HL-60/S4 treated with phorbol 12-myristate 13-acetate at 8.2 ng/mL for 4 days and 3 days (cell line): ENCODE measurements around the gene MAP3K5.
"Not testable (repeated sequence)": the region's sequence is repeated elsewhere in the genome, so short reads cannot be mapped to it uniquely, and the experiment has no call there.

Source experiments
- in situ Hi-C: fragments of 300-500 bp; cut with MboI; formaldehyde crosslinking; loops from 2 replicates; pipeline ENCODE4 v1.15.0; 2022; ENCODE audit warnings: low sequenced_read_pairs

MAP3K5 gene

DNA sequence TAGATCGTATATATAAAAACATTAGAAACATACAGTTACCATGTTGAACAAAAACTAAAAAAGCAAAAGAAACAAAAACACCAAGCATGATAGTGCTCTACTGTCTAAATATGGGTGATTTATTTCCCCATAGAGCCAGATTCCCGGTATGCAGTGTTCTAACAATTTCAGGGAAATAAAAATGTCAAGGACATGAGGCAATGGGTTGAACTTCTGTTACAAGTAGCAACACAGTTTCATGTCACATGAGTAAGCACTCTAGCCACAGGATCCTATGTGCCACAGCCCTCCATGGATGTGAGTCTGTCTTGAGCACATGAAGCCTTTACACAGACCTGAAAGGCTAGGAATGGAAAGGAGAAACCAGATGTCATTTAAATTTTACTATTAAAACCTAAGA is 96.0 kb downstream of the MAP3K5 start:
- in situ Hi-C loops, result no loop called here

DNA sequence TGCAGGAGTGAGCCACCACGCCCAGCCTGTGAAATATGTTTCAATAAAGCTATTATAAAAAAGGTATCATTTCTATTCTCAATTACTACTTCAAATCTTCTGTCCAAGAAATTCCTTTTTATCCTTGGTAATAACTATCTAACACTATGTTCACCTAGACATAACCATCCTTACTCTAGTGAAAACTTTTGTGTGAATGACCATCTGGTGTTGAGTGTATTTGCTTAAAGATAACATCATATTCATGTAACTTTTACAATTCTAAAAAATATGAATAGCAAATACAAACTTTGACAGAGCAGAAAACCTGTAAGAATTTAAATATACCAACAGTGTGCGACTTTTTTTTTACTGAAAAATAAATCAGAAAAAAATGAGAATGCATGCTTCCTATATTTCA is 96.9 kb downstream of the MAP3K5 start:
- in situ Hi-C loops, result no loop called here

DNA sequence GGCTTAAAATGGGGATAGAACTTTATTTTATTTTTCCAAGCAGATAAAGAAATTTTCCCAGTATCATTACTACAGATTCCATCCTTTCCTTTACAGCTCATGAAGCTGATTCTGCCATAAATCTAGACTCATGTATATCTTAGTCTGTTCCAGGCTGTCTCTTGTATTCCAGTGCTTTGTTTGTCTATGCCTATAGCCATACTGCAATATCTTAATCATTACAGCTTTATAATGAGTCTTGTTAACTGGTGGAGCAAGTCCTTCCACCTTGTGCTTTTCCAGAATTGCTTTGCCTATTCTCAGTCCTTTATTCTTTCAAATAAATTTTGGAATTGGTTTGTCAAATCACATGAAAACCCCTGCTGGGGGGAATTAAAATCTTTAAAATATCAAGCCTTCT is 99.2 kb downstream of the MAP3K5 start:
- in situ Hi-C loops, result no loop called here

DNA sequence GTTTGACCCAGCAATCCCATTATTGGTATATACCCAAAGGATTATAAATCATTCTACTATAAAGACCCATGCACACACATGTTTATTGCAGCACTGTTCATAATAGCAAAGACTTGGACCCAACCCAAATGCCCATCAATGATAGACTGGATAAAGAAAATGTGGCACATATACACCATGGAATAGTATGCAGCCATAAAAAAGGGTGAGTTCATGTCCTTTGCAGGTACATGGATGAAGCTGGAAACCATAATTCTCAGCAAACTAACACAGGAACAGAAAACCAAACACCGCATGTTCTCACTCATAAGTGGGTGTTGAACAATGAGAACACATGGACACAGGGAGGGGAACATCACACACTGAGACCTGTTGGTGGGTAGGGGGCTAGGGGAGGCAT is 104.4 kb downstream of the MAP3K5 start:
- in situ Hi-C loops, result not testable (repeated sequence)

DNA sequence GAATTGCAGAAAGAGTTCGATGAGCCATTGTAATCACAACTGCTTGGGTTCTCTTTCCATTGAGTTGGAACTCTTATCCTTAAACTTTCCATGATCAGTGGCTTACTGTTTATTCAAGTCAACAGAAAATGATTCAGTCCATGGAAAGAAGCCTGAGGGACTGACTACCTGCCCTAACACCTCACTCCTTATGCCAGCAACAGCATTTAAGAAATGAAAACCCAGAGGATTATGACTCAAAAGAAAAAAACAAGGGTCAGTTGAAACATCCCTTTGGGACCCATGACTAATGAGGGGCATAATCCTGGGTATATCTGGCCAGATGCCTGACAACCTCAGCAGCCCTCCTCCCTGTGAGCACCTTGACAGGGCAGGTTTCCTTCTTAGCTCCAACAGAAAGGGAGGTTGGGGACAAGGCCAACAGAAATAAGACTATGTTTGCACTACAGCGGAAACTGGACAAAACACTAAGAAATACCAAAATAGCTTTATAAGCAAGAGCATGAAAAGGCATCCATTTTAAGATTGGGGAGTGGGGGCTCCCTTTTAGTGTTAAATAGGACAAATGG is 106.7 kb downstream of the MAP3K5 start:
- in situ Hi-C loops, result no loop called here

DNA sequence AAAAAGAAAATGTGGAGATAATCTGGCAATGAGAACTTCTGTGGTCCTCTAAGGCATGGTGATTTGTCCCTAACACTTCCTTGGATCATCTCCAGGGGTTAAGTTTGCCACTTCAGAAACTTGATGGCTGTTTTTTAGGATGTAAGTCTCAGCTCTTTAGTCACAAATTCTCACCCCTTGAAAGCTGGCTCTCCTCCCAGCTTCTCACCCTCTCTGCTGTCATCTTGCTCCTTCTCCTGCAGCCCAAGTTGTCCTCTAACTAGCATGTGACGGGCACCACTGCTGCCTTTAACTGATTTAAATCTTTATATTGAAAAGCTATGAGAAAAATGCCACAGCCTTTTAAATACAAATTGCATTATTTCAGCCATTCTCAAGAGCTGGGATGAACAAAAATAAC is 107.8 kb downstream of the MAP3K5 start:
- in situ Hi-C loops, result no loop called here

DNA sequence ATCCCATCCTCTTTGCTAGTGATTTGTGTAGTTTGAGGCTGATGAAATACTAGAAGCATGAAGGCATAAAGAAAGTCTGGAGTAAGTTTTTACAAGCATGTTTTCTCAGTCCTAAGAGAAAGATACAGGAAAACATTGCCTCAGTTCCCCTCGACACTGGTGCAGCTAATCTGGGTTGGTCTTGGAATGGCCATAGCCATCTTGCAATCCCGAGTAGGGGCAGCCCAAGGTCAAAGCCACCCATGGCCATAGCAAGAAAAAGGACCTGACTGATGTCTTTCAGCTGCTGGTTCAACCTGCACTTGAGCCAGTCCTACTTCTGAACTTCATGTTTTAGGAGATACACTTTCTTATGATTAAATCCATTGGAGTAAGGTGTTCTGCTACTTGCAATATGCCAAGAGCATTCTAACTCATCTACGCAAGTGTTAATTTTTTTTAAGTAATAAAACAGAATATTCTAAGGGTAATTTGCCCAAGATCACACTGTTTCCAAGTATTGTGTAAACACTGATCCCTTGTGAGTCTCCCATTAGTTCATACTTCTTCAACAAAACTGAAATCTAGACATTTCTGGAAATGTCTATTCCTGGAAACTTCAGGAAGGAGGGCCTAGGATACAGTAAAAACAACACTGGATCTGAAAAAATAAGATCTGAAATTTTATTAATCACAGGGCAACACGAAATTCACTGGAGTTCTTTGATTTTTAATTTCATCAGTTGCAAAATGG is 108.9 kb downstream of the MAP3K5 start:
- in situ Hi-C loops, result no loop called here

DNA sequence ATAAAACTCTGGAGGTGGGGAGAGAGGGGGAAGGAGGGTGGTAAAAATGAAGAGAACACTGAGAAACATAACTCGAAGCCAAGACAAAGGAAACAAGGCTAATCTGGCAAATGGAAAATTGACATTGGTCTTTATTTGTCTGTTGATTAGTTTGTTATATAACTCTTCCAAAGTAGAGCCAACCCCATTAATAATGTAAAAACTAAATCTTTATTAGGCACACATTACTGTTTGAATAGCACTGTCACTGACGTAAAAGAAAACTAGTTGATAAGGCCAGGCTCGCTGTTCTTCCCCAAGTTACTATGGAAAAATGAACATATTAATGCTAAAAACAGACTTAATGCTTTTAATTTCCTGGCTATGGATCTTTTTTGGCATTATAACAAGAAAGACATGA is 110.0 kb downstream of the MAP3K5 start:
- in situ Hi-C loops, result no loop called here

DNA sequence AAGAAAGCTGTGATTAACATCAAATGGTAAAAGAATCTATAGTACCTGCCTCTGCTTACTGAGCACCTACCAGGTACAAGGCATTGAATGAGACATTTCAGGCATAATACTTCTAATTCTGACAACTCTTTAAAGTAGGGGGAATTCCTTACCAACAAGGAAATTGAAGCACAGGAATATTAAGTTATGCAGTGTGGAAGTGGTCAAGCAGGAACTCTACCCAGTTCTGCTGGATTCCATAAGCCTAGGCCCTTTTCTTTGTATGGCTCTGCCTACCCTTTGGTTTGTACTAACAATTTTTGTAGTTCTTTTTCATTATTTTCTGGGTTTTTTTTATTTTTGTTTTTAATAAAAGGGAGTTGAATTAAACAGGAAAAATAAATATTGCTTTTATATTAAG is 114.5 kb downstream of the MAP3K5 start:
- in situ Hi-C loops, result no loop called here

DNA sequence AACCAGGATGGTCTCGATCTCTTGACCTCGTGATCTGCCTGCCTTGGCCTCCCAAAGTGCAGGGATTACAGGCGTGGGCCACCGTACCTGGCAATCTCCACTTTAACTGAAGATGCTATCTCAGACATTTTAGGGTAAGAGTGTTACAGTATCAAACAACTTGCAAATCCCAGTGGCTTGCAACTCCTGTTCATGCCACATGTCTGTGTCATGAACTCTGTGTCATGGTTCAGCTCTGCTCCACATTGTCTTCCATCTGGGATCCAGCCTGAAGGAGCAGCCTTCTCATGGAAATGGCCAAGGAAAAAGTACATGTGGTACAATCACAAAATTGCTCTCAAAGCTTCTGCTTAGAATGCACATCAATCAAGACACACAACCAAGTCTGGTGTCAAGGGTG is 114.9 kb downstream of the MAP3K5 start:
- in situ Hi-C loops, result no loop called here

DNA sequence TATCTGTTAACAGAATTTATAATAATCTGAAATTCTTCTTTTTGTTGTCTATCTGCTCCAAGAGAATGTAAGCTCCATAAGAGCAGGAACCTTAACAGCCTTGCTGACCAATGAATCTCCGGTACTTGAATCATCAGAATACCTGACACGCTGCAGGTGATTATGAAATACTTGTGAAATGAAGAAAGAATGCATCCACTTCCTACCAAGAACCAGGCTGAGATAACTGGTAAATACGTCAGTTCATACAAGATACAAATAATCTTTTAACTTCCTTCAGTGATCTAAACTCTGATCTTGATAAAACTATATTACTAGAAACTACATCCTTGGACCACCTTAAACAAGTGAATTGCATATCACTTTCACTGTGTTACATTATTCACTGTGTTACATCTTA is 116.2 kb downstream of the MAP3K5 start:
- in situ Hi-C loops, result no loop called here

DNA sequence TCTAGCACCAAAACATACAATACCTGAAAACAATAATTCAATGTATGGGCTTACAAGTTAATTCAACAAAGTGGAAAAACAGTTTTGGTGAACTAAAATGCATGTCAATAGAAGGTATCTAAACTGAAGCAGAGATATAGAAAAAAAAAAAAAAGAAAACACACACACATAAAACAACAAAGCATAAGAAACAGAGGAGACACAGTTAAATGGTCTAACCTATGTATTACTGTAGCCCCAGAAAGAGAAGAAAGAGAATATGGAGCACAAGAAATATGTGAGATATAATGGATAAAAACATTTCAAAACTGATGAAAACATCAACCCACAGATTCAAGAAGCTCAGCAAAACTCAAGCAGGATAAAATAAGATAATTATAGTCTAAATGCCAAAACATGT is 118.7 kb downstream of the MAP3K5 start:
- in situ Hi-C loops, result no loop called here

DNA sequence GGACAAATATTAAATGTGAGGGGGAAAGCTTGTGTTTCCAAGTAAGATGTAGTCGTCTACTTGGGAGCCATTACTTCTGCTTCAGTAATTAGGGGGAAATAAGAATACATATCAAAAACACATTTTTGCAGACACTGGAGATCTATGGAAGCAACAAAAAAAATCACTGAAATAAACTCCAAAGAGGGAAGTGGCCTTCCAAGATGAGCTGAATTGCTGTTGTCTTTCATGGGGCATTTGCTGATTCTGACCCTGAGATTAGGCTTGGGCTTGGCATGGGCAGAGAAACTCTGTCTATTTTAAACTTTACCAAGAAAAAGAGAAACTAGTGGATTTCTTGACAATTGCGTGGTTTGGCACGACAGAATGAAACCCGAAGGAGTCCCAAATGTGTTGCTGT is 120.1 kb downstream of the MAP3K5 start:
- in situ Hi-C loops, result no loop called here

DNA sequence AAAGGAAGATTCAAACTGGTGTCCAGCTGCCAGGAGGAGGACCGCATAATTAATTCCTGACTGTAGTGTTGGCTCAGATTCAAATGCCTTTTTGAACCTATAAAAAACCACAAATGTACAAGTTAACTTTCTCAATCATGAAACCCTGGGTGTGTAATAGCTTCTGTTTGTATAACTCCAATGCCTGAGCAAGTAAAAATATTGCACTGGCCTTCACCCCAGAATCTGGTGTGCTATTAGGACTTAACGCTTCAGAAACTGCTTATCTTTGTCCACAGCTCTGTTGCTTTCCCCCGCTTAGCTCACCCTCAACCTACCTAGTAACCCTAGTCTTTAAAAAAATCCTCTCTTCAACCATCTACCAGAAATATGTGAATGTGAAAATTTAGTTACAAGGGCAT is 123.0 kb downstream of the MAP3K5 start:
- in situ Hi-C loops, result no loop called here

DNA sequence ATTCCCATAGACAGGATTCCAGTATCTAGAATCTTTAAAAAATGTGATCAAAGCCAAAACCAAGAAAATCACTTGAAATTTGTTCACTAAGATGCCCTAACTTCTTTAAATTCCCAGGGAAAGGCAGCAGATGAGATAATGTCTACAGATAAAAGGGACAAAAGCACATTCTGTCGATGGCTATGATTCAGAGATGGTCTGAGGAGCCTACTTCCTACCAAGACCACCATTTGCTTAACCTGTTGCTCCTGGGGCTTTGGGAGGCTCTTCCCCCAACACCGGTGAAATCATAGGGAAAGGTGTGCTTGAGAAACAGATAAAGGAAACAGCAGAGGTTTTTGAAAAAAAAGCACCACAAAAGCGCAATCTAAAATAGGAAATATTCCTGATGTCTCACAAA is 123.7 kb downstream of the MAP3K5 start:
- in situ Hi-C loops, result no loop called here

DNA sequence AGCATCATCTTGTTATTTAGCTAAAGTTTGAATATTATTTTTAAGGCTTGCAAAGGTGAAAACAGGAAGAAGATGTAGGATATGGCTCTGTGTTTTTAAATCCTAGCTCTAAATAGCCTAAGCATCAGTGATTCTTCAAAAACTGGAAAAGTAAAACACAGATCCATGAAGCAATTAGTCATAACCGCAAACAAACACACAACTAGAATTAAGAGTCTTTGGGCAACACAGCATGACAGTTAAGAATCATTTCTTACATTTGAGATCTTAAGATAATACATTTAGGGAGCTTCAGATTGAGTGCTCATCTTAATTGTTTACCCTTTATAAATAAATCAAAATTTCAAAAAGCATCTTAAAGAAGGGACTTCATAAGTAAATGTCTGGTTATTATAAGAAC is 126.2 kb downstream of the MAP3K5 start:
- in situ Hi-C loops, result no loop called here

DNA sequence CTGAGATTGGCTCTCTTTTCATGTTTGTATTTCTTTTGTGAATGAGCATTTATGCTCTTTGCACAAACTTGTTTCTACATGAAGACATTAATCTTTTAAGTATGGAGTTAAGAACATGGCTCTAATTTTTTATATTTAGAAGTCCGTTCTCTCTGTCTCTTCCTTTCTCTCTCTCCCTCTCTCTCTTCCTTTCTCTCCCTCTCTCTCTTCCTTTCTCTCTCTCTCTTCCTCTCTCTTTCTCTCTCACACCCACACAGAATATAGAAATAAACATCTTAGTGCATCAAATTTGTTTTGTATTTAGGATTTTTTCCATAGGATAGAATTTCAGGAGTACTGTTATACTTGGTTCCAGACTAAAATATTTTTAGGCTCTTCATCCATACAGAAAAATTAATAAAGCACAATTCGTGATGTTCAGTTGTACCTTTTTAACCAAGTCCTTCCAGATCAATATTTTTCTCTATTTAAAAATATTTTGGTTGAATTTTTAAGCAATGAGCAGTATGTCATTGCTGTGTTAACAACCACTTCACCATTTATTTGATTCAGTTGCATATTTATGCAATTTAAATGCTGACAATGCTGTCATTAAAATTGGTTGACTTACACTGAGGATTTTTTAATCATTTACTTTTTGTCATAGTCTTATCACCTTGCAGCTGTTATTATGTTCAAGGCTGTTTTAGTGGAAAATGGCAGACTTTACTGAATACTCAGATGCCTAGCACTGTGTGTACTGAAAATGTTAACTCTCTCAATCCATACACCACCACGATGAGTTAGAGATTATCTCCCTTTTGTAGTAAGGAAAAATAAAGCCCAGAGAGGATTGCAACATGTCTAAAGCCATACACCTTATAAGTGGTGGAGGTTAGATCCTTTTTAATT is 129.7 kb downstream of the MAP3K5 start:
- in situ Hi-C loops, result no loop called here

DNA sequence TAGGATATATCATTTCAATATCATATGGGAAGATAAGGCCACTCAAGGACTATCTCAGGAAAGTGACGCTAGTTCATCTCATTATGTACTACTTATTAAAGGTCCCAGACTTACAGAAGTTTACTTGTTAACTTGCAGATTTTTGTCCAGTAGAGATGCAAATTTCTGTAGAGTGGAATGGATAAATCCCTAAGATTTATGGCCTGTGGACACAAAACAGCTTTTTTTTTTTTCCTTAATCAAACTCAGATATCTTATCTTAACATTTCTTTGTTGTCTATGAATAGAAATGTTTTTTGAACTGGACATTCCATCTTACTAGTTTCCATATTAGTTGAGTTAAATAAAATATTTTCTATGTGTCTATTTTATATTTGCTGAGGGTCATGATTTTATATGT is 131.6 kb downstream of the MAP3K5 start:
- in situ Hi-C loops, result no loop called here

DNA sequence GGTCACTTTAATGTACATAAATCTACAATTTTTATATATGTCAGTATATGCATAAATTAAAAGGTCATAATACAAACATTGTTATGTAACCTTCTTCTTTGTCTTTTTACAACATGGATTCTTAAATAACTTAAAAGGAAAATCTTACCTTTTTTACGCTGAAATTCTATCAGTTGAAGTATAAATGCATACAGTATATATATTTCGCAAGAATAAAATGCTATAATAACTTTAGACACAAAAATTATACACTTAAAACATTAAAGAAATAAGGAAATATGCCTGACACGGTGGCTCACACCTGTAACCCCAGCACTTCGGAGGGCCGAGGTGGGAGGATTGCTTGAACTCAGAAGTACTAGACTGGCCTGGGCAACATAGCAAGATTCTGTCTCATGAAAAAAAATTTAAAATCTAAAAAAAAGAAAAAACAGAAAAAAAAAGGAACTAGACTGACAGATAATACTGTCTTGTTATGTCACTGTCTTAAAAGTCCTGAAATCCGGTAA is 132.2 kb downstream of the MAP3K5 start:
- in situ Hi-C loops, result no loop called here

DNA sequence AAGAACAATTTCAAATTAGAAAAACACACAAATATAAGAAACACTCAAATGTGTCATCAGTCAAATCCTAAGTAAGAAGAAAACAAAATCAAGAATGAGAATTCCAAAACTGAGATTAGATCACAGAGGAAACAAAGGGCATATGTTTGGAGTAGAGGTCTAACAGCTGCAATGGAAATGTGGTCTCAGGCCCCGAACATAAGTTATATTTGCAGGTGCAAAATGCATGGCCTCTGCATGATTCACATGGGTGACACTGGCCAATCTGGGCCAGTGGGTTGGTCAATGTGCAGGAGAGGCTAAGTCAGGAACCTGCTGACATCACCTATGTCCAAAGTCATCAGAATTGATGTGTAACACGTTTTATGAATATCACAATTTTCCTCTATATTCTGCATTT is 133.6 kb downstream of the MAP3K5 start:
- in situ Hi-C loops, result no loop called here

DNA sequence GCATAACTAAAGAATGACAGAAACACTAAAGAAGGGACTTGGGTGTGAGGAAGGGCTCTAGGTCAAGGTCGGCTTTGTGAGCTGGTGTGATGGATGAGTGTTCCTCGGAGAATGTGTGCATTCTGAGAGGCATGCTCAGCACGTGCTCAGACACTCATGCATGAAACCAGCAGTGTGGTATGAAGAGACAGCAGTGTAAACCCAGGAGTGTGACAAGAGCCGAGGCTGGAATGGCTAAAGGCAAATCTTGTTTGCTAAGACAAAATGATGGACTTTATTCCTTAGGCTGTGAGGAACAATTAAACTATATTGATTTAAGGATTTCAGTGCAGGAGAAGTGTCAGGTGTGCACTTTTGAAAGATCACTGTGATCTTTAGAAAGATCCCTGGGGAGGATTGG is 134.6 kb downstream of the MAP3K5 start:
- in situ Hi-C loops, result no loop called here

DNA sequence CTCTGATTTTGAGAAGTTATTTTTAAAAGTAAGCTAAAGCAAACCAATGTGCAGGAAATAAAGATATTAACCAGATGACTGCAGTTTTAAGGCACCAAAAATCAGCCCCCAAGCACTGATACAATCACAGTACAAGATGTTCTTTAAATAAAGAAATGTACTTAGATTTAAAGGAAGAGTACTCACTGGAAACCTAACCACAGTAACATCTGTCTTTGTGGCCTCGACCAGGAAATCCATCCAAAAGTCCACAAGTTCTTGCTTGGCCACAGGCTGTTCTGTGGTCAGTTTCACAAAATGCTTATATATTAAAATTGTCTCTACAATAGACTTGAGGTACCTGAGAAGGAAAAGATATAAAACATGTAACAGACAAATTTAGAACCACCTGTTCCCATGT is 136.2 kb downstream of the MAP3K5 start:
- in situ Hi-C loops, result no loop called here
